SK-N-SH (cell line): Measurements from ENCODE around the gene RGMA. TPM values are rescaled to one million over a fixed set of nuclear protein-coding genes. Genes with fewer than 3 reads are reported as not detected.

Experiments used
- CTCF ChIA-PET: fragments of 300-600, 350-600 bp; formaldehyde crosslinking; extraction: SDS; loops from one replicate; lab custom pipeline; 2021; lab: Yijun Ruan, JAX
- POLR2A ChIA-PET: fragments of 350-600 bp; sonication (Branson Sonifier 250); formaldehyde crosslinking; extraction: SDS; loops from one replicate; lab custom pipeline; 2020; ENCODE audit warnings: antibody characterized with exemption, inconsistent platforms; lab: Yijun Ruan, JAX
- DNase-seq: peaks from one replicate; pipeline ENCODE4 v3.0.0; 2012
- H2AFZ ChIP-seq: fragments of 200-600 bp; sonication (generic); 2 replicates; pipeline ENCODE4 v1.8.1; 2016; ENCODE audit warnings: antibody characterized with exemption, mild to moderate bottlenecking, low read depth
- H3F3A ChIP-seq: fragments of 200-600 bp; sonication (generic); replicated peaks from 2 replicates; pipeline ENCODE3; 2016; ENCODE audit warnings: antibody characterized with exemption, mild to moderate bottlenecking; ENCODE audit not compliant: insufficient read depth
- H3K27ac ChIP-seq, 2 experiments: fragments of 200-500 bp in 1 of 2; fragments of 200-600 bp in 1 of 2; sonication (Bioruptor generic) in 1 of 2; sonication (generic), shearing (Covaris generic) in 1 of 2; 2 replicates each; pipeline versions ENCODE4 v1.5.1 to v1.6.1; 2014 to 2016; ENCODE audit warnings: low read depth in 2 of 2, inconsistent platforms in 1 of 2, low read length in 1 of 2, mild to moderate bottlenecking in 1 of 2, mixed read lengths in 1 of 2
- H3K27me3 ChIP-seq: fragments of 200-600 bp; sonication (generic), shearing (Covaris generic); 2 replicates; pipeline ENCODE4 v1.6.1; 2016; ENCODE audit warnings: mixed run types; ENCODE audit not compliant: insufficient read depth
- H3K36me3 ChIP-seq, 2 experiments: fragments of 200-500 bp in 1 of 2; fragments of 200-600 bp in 1 of 2; sonication (Bioruptor generic) in 1 of 2; sonication (generic) in 1 of 2; replicated peaks in 1 of 2; 2 replicates each; pipeline versions ENCODE3 to v1.5.1; 2014 to 2016; ENCODE audit warnings: low read length in 1 of 2, mild to moderate bottlenecking in 1 of 2; ENCODE audit not compliant: insufficient read depth in 2 of 2, control insufficient read depth in 1 of 2
- H3K4me1 ChIP-seq, 2 experiments: fragments of 200-500 bp in 1 of 2; fragments of 200-600 bp in 1 of 2; sonication (Bioruptor generic) in 1 of 2; sonication (generic), shearing (Covaris generic) in 1 of 2; 2 replicates each; pipeline versions ENCODE4 v1.5.1 to v1.6.1; 2014 to 2016; ENCODE audit warnings: low read depth in 1 of 2, low read length in 1 of 2, mixed run types in 1 of 2; ENCODE audit not compliant: insufficient read depth in 2 of 2, control insufficient read depth in 1 of 2
- H3K4me2 ChIP-seq: fragments of 200-600 bp; sonication (generic), shearing (Covaris generic); 2 replicates; pipeline ENCODE4 v1.6.1; 2017; ENCODE audit warnings: mixed run types
- H3K4me3 ChIP-seq, 2 experiments: fragments of 200-500 bp in 1 of 2; fragments of 200-600 bp in 1 of 2; sonication (Bioruptor generic) in 1 of 2; sonication (generic), shearing (Covaris generic) in 1 of 2; 2 replicates each; pipeline versions ENCODE4 v1.5.1 to v1.8.1; 2014 to 2016; ENCODE audit warnings: low read depth in 2 of 2, inconsistent platforms in 1 of 2, low read length in 1 of 2, mild to moderate bottlenecking in 1 of 2, mixed read lengths in 1 of 2, moderate library complexity in 1 of 2
- H3K79me2 ChIP-seq: fragments of 200-600 bp; sonication (generic); 2 replicates; pipeline ENCODE4 v1.8.1; 2017; ENCODE audit warnings: mild to moderate bottlenecking; ENCODE audit not compliant: insufficient read depth
- H3K9ac ChIP-seq: fragments of 200-600 bp; sonication (generic); 2 replicates; pipeline ENCODE4 v1.6.1; 2017; ENCODE audit warnings: mixed run types
- H3K9me2 ChIP-seq: fragments of 200-600 bp; sonication (generic); 2 replicates; pipeline ENCODE4 v1.6.1; 2017; ENCODE audit warnings: mixed run types
- H3K9me3 ChIP-seq: fragments of 200-600 bp; sonication (generic); 2 replicates; pipeline ENCODE4 v1.6.1; 2017; ENCODE audit warnings: mixed run types, mild to moderate bottlenecking, moderate library complexity
- H4K20me1 ChIP-seq: fragments of 200-600 bp; sonication (generic); 2 replicates; pipeline ENCODE4 v1.6.1; 2017; ENCODE audit warnings: mild to moderate bottlenecking, mixed run types; ENCODE audit not compliant: insufficient read depth
- CHD2 ChIP-seq: fragments of 150-350 bp; IDR thresholded peaks from 2 replicates; pipeline ENCODE4 v1.6.1; 2018; ENCODE audit warnings: low read length; ENCODE audit not compliant: partially characterized antibody
- ELF1 ChIP-seq: IDR thresholded peaks from 2 replicates; pipeline ENCODE4 v1.4.0; 2012
- FOXJ3 ChIP-seq: sonication (generic); formaldehyde crosslinking; IDR thresholded peaks from 2 replicates; pipeline ENCODE4 v1.5.1; 2020; ENCODE audit warnings: mild to moderate bottlenecking, missing genetic modification reagents
- MAX ChIP-seq: IDR thresholded peaks from 2 replicates; pipeline ENCODE4 v1.4.0; 2012; ENCODE audit warnings: low read depth
- NFIC ChIP-seq: IDR thresholded peaks from 2 replicates; pipeline ENCODE4 v1.4.0; 2012; ENCODE audit warnings: borderline replicate concordance
- RAD21 ChIP-seq: IDR thresholded peaks from 2 replicates; pipeline ENCODE4 v1.6.1; 2012; ENCODE audit warnings: mild to moderate bottlenecking, low read length
- REST ChIP-seq: IDR thresholded peaks from 2 replicates; pipeline ENCODE4 v1.6.1; 2012; ENCODE audit warnings: mild to moderate bottlenecking, low read depth, low read length, moderate library complexity
- TCF12 ChIP-seq: IDR thresholded peaks from 2 replicates; pipeline ENCODE4 v1.4.0; 2012
- USF1 ChIP-seq: IDR thresholded peaks from 2 replicates; pipeline ENCODE4 v1.4.0; 2012; ENCODE audit warnings: low read depth, borderline replicate concordance
- USF2 ChIP-seq: fragments of 150-350 bp; IDR thresholded peaks from 2 replicates; pipeline ENCODE4 v1.6.1; 2017; ENCODE audit warnings: antibody characterized with exemption, low read length, low read depth, borderline replicate concordance
- YY1 ChIP-seq: IDR thresholded peaks from 2 replicates; pipeline ENCODE4 v1.4.0; 2012; ENCODE audit warnings: low read depth, mild to moderate bottlenecking
- WGBS: methylation state at CpG from one replicate; pipeline ENCODE4 v1.1.6; 2017; ENCODE audit warnings: low lambda C conversion rate; 5-methylcytosine and 5-hydroxymethylcytosine counted together
- polyA plus RNA-seq, 3 experiments: library from polyadenylated mRNA; depleted of rRNA; stranded (reverse); fragments of >200 nt; gene quantifications; 2 replicates each; pipeline ENCODE4 v1.2.3, GENCODE V29; 2012

RGMA gene
- polyA plus RNA-seq, 1 of the 3 experiments (the other 2 are of a cell fraction) = 1.5 TPM

DNA sequence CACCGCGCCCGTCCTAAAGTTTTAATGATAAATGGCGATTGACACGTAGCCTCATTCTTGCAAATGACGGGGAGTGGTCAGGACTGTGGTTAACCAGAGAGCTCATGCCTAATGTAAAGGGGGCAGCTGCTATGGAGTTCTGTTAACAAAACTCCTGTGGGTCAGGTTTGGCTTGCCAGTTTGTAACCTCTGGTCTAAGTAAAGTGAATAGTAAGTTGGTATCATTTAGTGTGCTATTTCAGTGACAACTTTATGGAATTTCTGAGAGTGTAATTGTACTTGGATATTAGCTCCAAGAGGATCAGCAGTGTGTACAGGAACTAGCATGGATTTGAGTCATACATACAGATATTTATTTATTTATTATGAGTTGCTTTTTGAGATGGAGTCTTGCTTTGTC lies 87.9 kb downstream of the RGMA start:
- Histone ChIP-seq H3K27ac (no peak overlapping the region), H3K4me1 (no peaks in the 10 kb centered on the region), H3K4me3 (no peak overlapping the region), H3K9me3 (no peaks in the 10 kb centered on the region), H3F3A (peaks cover 23% of the 10 kb centered on the region), H3K79me2 (peaks cover 58% of the 10 kb centered on the region), H3K9ac (no peak overlapping the region), H3K9me2 (no peaks in the 10 kb centered on the region), H3K36me3 (peaks cover 90 to 91% of the 10 kb centered on the region in 2 experiments), H3K4me2 (no peak overlapping the region), H2AFZ (no peak overlapping the region), H3K27me3 (no peaks in the 10 kb centered on the region), H4K20me1 (no peaks in the 10 kb centered on the region)
- TF ChIP-seq USF2 (no peak), CHD2 (no peak), TCF12 (no peak), NFIC (no peak), ELF1 (no peak), FOXJ3 (no peak), MAX (no peak)
- POLR2A ChIA-PET = interaction anchor here (0.9 kb wide), 1 partner anchor 17 kb away, joined by 3 read pairs; no protein-coding TSS in a partner anchor
- 98% methylated on average over 6 of the region's 6 CpGs for WGBS
- CTCF ChIA-PET = interaction anchor here (1.0 to 1.5 kb wide), 3 partner anchors 17 to 1119 kb away, joined by 3 to 6 read pairs (median 3); no protein-coding TSS in a partner anchor
- no peak for DNase-seq

DNA sequence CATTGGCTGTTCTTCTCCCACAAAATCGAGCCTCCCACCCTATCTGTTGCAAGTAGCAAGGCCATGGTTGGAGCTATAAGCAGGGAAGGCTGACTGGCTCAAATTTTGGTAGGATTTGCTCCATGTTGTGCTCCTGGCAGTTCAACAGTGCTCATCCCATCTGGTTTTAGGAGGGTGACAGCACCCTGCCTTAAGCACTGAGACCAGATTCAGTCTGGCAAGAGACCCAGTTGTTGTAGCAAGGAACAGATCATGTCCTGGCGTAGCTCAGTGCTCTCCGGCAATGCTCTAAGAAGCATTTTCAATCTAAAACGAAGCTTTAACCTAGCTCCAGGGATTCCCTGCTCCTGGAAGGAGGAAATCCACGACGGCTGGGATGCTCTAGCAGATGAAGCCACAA lies 91.2 kb downstream of the RGMA start:
- ChIA-PET POLR2A (no interaction called here), CTCF (interaction anchor here (1.0 to 1.3 kb wide), 2 partner anchors 46 to 1121 kb away, joined by 3 read pairs; no protein-coding TSS in a partner anchor)
- Histone ChIP-seq H3K27ac (no peak overlapping the region), H3K9ac (no peak overlapping the region), H4K20me1 (peaks cover 11% of the 10 kb centered on the region; the same call in 1 of the 2 replicates), H3K79me2 (peaks cover 74% of the 10 kb centered on the region)
- DNase-seq = no peak
- TF ChIP-seq USF1 (no peak), CHD2 (no peak), RAD21 (no peak), YY1 (no peak), REST (no peak)
- TF ChIP-seq, all 33 proteins: peak for 0
- no peaks in the 10 kb centered on the region for H3K27me3 ChIP-seq
- peaks cover 16% of the 10 kb centered on the region for H3F3A ChIP-seq
- no peak overlapping the region for H3K4me2 ChIP-seq
- H2AFZ ChIP-seq = no peak overlapping the region
- H3K4me3 ChIP-seq = no peak overlapping the region
- WGBS = 83% methylated on average over 6 of the region's 6 CpGs
- no peaks in the 10 kb centered on the region for H3K9me3 ChIP-seq
- no peaks in the 10 kb centered on the region for H3K9me2 ChIP-seq
- H3K4me1 ChIP-seq = no peaks in the 10 kb centered on the region; a peak in 1 of 4 replicates
- peaks cover 91 to 92% of the 10 kb centered on the region in 2 experiments for H3K36me3 ChIP-seq
